IPS-15b (cell line): ENCODE data around the gene GABRG1.

Experiments
- H3K27me3 ChIP-seq: one replicate; pipeline ENCODE4 v1.6.1; 2013; ENCODE audit warnings: low read length; ENCODE audit not compliant: control insufficient read depth, insufficient read depth
- H3K36me3 ChIP-seq: one replicate; pipeline ENCODE4 v1.6.1; 2013; ENCODE audit warnings: low read length; ENCODE audit not compliant: control insufficient read depth, insufficient read depth
- H3K4me1 ChIP-seq: one replicate; pipeline ENCODE4 v1.6.1; 2013; ENCODE audit warnings: mild to moderate bottlenecking, low read length; ENCODE audit not compliant: control insufficient read depth, insufficient read depth
- H3K4me3 ChIP-seq: one replicate; pipeline ENCODE4 v1.5.1; 2013; ENCODE audit warnings: low read depth, low read length
- H3K9ac ChIP-seq: one replicate; pipeline ENCODE4 v1.6.1; 2013; ENCODE audit warnings: low read depth, mild to moderate bottlenecking, low read length
- H3K9me3 ChIP-seq: one replicate; pipeline ENCODE4 v1.6.1; 2013; ENCODE audit warnings: mild to moderate bottlenecking, low read length; ENCODE audit not compliant: control insufficient read depth, insufficient read depth

Gene GABRG1

DNA sequence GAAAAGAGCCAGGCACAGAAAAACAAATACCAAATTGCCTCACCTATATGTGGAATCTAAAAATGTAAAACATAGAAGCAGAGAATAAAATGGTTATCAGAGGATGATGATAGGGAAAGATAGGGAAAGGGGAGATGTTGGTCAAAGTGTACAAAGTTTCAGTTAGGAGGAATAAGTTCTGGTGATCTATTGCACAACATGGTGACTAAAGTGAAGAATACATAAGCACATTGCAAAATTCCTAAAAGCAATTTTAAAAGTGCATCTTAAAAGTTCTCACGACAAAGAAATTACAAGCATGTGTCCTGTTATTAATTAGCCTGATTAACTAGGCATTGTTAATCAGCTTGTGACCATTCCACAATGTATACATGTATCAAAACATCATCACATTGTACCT is 136.0 kb downstream of the GABRG1 start:
- Histone ChIP-seq H3K9me3 (no peaks in the 10 kb centered on the region), H3K4me3 (no peak overlapping the region)

More for the DNA sequence above, 136.0 kb downstream of the GABRG1 start:
- Histone ChIP-seq H3K4me1 (peaks cover 15% of the 10 kb centered on the region), H3K9ac (no peak overlapping the region), H3K36me3 (no peaks in the 10 kb centered on the region), H3K27me3 (no peaks in the 10 kb centered on the region)
